NCI-H2107 treated with DMSO at 0.1 percent for 48 hours (cell line): Measurements from ENCODE around the gene GAB1.

ENCODE experiments used
- DNase-seq: peaks from one replicate; lab custom pipeline; 2025; ENCODE audit not compliant: unreplicated experiment; lab: John Stamatoyannopoulos, UW

Gene GAB1

DNA sequence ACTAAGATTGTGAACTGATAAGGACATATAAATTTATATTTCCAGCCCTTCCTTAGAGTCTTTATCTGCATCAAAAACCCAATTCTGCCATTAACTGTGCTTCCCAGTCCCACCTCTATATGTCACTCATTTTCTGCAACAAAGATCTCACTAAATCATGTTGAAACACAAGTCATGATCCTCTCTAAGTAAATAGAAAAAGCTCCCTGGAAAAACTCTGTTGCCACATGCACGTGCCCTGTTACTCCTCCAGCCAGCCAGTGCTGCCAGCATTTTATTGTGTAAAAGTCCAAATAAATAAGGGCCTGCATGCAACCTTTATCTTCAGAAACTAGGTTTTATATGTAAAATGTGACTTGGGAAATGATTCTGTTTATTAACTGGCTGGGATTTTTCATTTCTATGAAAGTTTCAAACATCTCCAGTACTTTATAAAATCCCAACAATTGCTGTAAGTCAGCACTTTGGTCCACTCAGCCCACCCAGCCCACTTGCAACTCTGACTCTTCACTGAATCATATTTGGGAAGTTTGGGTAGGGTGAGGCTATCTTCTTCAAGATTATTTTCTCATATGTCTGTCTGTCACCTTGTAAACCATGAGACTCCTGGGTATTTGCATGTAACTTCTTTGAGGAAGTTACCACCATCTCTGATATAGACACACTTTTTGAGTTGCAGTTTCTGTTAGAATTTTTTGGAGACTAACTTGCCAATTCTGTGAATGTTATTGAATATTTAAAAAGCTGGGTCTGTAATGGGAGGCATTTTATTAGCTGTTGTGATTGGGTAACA lies 136.9 kb downstream of the GAB1 start:
- no peak for DNase-seq

DNA sequence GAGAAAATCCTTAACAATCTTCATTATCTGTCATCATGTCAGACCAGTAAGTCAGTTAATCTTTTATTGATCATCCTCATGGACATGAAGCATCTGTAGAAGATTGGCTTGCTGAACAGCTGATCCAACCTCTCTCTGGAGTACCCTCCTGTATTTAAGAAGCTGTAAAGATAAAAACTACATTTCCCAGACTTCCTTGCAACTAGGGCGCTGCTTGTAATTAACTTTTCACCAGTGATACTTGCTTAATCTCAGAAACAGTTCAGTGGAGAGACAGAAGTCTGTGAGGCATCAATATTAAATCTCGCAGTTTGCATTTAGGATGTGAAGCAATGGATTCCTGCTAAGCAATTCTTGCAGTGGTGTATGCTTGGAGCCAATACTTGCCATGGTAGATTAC lies 140.8 kb downstream of the GAB1 start:
- DNase-seq: no peak

DNA sequence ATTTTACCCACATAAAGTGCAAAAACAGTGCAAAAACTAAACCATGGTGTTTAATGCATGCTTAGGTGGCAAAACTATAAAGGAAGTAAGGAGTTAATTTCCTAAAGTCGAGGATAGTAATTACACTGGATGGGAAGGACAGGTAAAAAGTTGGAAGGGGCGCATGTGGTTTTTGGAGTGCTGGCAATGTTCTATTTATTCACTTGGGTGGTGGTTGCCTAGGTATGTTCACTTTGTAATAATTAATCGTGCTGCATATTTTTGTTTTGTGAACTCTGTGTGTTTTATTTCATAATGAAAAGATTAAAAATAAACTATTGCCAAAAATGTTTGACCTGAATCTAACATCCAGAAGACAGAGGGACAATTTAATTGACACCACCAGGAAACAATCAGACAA lies 144.7 kb downstream of the GAB1 start:
- DNase-seq: no peak

DNA sequence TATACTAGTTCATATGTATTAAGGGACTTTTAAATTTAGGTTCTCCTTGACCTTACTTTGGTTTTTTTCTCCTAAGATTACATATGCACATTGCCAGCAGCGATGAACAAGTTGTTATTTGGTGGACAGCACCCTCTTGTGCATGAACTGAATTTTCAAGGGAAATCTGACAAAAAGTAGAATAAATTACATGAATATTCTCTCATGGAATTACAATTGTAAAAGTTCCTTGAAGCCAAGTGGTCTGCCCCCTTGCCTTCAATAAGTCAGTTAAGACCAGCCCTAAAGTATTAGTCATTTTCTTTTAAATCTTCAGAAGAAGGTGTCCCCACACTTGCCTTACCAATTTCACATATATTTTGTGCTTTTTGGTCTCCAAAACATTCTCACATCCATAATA lies 146.2 kb downstream of the GAB1 start:
- no peak for DNase-seq

DNA sequence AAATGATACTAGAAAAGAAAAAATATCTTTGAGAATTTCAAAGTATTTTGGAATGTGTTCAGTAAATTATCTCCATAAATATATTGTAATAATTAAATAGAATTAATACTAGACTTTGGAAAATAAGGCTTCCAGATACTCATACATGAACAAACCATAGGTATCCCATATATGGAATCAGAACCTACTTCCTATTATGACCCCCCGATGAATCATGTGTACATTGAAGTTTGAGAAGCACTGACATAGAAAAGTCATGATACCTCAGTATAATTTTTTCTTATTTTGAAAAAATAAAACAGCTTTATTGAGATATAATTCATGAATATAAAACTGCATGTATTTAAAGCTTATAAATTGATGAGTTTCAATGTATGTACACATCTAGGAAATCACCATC lies 149.6 kb downstream of the GAB1 start:
- no peak for DNase-seq

DNA sequence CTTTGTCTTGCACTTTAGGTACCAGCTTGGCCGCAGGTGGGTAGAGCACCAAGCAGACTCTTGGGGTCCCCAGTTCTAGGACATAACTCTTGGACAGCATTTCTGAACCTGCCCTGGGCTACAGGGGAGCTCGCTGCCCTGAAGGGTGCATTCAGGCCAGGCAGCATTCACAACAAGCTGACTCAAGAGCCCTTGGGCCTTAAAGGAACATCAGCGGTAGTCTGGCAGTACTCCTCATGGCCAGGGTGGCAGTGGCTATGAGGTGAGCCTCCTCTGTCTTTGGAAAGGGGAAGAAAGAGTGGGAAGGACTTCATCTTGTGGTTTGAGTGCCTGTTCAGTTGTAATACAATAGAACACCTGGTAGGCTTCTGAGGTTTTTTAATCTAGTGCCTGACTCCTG lies 152.0 kb downstream of the GAB1 start:
- DNase-seq: no peak

DNA sequence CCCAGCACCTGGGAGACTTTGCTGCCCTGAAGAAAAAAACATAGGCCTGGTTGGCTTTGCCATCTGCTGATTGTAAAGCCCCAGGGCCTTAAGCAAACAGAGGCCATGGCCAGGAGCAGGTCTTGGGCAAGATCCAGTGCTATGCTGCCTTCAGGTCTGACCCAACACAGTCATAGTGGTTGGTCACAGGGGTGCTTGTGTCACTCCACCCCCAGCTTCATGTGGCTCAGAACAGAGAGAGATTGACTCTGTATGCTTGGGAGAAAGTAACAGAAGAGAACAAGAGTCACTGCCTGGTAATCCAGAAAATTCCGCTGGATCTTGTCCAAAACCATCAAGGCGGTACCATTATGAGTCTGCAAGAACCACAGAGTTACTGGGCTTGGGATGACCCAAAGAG lies 152.4 kb downstream of the GAB1 start:
- DNase-seq: no peak

DNA sequence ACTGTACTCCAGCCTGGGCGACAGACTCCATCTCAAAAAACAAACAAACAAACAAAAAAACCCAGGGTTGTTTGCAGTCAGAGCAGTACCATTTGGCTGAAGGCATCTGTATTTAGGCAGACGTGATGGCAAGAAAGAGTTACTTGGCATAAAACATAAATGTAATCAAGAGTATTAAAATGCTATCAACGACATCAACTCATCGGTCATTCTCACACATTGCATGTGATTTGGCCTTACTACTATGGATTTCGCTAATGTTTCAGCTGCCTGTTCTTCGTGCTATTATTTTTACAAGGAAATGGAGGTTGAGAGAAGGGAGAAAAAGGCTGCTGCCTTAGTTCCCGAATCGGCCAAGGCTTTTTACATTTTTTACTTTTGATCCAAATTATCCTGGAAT lies 161.3 kb downstream of the GAB1 start:
- no peak for DNase-seq

DNA sequence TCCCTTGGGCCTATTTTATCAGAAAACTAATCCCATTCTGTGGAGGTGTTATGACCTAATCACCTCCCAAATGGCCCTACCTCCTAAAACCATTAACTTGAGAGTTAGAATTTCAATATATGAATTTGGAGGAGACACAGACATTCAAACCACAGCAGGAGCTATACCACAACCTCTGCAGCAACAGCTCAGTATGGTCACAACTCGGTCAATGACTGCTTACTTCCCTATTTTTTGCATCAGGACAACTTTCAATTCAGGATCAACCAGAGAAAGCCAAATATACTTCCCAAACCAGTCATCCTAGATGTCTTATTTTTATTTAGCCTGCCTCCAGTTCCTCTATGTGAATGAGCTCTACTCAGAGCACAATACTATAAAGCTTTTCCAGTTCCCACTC lies 165.6 kb downstream of the GAB1 start:
- DNase-seq: no peak

DNA sequence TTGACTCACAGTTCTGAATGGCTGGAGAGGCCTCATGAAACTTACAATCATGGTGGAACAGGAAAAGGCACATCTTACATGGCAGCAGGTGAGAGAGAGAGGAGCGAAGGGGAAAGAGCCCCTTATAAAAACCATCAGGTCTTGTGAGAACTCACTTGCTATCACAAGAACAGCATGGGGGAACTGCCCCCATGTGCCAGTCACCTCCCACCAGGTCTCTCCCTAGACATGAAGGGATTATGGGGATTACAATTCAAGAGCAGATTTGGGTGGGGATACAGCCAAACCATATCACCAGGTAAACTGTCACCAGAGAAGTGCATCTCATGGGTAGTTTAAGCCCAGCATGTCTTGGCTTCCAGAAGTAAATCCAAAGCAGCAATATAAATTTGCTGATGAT lies 169.4 kb downstream of the GAB1 start:
- DNase-seq: no peak

DNA sequence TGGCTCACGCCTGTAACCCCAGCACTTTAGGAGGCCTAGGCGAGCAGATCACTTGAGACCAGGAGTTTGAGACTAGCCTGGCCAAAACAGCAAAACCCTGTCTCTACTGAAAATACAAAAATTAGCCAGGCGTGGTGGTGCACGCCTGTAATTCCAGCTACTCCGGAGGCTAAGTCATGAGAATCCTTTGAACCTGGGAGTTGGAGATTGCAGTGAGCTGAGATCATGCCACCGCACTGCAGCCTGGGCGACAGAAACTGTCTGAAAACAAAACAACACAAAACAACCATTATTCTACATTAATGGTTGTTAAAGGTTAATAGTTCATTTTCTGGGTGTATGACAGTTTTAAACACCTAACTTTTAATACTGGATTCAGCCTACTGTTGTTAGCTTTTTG lies 175.2 kb downstream of the GAB1 start:
- no peak for DNase-seq

DNA sequence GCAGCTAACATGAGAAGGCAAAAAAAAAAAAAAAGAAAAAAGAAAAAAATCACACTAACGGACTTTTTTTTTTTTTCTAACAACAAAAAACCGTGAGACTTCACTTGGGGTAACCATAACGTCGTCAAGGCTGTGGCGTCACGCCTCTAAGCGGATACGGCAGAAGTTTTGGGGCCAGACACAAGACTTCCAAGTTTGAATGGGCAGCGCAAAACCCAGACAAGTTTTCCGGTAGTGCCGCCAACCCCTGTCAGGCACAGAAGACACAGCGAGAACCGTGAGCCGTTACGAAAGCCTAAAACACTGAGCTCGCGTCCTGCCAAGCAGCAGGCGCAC lies 176.3 kb downstream of the GAB1 start:
- no peak for DNase-seq

DNA sequence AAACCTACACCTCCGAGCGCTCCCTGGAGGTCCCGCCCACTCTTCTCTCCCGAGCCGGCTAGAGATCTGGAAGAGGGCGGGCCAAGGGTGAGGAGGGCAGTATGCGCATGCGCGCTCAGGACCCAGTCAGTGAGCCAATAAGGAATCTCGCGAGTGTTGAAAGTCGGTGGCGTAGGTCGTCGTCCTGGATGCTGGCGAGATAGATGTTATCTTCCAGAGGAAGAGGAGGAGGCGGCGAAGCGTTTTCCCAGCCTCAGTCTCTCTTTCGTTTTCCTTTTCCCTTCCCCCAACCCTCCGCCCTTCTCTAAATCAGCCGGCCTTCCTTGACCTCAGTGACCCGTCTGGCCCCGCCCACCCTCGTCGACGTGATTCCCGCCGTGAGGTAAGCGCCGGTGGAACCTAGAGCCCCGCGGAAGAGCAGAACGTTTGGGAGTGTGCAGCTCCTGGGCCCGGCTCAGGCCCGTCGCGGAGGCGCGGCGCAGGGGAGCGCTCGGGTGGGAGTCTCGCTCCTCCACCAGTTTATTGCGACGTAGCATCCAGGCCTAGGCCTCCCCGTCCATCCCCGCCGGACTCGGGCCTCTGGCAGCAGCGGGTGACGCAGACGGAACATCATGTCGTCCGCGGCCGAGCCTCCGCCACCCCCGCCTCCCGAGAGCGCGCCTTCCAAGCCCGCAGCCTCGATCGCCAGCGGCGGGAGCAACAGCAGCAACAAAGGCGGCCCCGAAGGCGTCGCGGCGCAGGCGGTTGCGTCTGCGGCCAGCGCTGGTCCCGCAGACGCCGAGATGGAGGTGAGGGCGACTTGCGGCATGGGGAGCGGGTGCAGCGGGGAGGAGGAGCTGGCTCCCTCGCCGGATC lies 176.9 kb downstream of the GAB1 start, which contains the start of gene SMARCA5:
SMARCA5 (plus strand) TSS at position 389 of the 855 bp plus-strand sequence; CDS start at position 612, 223 bp downstream.
- peak; percentile 94 for DNase-seq

DNA sequence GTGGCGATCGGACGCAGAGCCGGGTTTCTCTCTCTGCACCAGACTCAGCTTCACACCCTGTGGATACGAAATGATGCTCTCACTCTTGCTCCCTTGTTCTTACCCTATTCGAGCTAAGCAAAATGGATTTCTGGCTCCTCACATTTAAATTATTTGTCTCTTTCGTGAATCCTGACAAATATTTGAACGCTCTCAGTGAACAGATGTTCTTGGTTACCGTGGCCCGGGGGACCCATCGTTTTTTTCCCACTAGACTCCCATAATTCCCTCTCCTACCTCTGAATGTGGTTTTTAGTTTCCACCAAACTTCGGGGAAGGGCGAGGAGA lies 177.5 kb downstream of the GAB1 start:
- no peak for DNase-seq

DNA sequence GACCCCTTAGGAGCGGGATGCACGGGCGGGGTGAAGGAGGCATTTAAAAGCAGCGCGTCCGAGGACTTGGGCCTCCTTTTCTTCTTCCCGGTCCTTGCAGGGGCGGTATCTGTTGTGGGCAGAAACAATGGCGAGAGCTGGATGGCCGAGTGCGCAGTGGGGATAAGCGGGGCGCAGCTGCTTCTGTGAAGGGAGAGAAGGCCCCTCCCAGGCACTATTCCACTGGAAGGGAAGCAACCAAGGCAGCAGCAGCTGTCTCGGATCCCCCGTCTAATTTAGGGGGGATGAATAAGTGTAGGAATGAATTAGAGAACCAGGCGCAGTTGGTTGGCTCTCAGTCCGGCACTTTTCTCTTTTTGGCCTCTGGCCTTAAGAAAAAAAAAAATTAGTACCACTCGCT lies 177.8 kb downstream of the GAB1 start:
- DNase-seq: peak; percentile 7

DNA sequence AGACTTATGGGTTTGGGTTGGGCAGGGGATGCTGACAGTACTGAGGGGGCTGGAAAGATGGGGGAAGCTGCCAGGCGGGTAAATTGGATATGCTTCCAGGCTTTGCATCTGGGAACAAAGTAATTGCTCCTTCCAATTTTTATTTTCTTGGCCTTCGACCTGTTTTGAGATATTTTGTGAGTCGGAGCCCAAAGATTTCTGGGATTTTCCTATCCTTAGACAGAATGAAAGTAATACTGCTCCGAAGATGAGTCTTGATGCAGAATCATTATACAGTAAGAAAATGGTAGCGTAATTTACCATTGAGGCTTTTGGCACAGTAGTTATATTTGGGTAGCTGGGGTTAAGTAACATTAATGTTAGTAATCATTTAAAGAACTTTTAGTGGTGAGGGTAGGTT lies 178.2 kb downstream of the GAB1 start:
- DNase-seq: no peak

DNA sequence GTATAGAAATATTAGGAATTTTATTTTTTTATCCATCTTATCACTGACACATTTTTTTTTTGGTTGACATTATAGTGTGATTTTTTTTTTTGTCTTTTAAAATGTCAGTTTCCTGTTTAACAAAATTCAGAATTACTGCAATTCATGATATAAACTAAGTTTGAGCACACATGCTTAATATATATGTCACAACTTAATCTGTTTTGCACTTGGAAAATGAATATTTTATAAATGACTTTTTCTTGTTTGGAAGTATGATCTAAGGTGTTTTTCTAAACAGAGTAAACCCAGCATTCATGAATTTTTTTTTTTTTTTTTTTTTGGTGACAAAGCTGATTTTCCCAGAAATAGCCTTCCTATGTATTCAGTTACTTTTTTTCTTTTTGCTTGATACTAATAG lies 179.2 kb downstream of the GAB1 start:
- DNase-seq: no peak

DNA sequence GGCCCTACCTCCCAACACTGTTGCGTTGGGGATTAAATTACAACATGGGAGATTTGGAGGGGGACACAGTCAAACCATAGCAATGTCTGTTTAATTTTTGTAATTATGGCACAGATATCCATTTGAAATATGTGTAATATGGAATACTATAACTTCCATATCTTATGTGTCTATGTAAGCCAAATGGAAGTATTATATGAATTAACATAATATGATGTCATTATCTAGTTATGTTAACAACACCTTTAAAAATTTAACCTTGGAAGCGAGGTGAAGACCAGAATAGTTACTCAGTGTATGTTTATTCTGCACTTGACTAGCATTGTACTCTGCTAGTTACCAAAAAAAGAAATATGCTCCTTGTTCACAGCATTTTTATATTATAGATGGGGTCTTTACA lies 181.1 kb downstream of the GAB1 start:
- no peak for DNase-seq
